ENCODE data around the gene IRF3.

Gene IRF3

GRCh38 chr19:49676784-49677230 lies 11.2 kb upstream of the IRF3 start:
- peaks cover 12% of the 10 kb centered on the region for H3K4me1 ChIP-seq
- no peaks in the 10 kb centered on the region for H3K27me3 ChIP-seq
- peak overlapping the region; percentile 98 for H3K4me3 ChIP-seq (ENCODE audit: low read depth, low read length)

GRCh38 chr19:49676136-49676783 lies 10.6 kb upstream of the IRF3 start:
- peaks cover 12% of the 10 kb centered on the region for H3K36me3 ChIP-seq
- H3K27me3 ChIP-seq = no peaks in the 10 kb centered on the region
- peak overlapping the region; percentile 98 for H3K4me3 ChIP-seq (ENCODE audit: low read depth, low read length)
- TF ChIP-seq CTCF (IDR thresholded peaks at IDR 0.05; ENCODE audit: low read depth, low read length) = no peak
- peak; percentile 84 for DNase-seq
- H3K4me1 ChIP-seq = peaks cover 12% of the 10 kb centered on the region
- no peaks in the 10 kb centered on the region for H3K9me3 ChIP-seq

More at GRCh38 chr19:49676784-49677230, 11.2 kb upstream of the IRF3 start:
- peak; percentile 99 for DNase-seq
- no peaks in the 10 kb centered on the region for H3K9me3 ChIP-seq
- peaks cover 18% of the 10 kb centered on the region for H3K36me3 ChIP-seq
- TF ChIP-seq CTCF (IDR thresholded peaks at IDR 0.05; ENCODE audit: low read depth, low read length) = no peak

GRCh38 chr19:49672131-49672919 lies 6.7 kb upstream of the IRF3 start:
- Histone ChIP-seq H3K4me3 (ENCODE audit: low read depth, low read length) (peak overlapping the region; percentile 58), H3K36me3 (0 out of 2 replicates have a peak, but pooled peaks cover 5% of the 10 kb centered on the region), H3K27me3 (no peaks in the 10 kb centered on the region), H3K9me3 (no peaks in the 10 kb centered on the region), H3K4me1 (no peaks in the 10 kb centered on the region)
- peak; percentile 88 for TF ChIP-seq CTCF (IDR thresholded peaks at IDR 0.05; ENCODE audit: low read depth, low read length)
- DNase-seq = peak; percentile 88

- DNase-seq = no peak
- H3K36me3 ChIP-seq = 0 out of 2 replicates have a peak, but pooled peaks cover 2% of the 10 kb centered on the region
- H3K27me3 ChIP-seq = no peaks in the 10 kb centered on the region
- TF ChIP-seq CTCF (IDR thresholded peaks at IDR 0.05; ENCODE audit: low read depth, low read length) = no peak
- H3K9me3 ChIP-seq = no peaks in the 10 kb centered on the region
- H3K4me1 ChIP-seq = 0 out of 2 replicates have a peak, but pooled peaks cover 3% of the 10 kb centered on the region
- H3K4me3 ChIP-seq (ENCODE audit: low read depth, low read length) = no peak overlapping the region
Observed at GRCh38 chr19:49669516-49669915, 3.9 kb upstream of the IRF3 start.

- DNase-seq = no peak
- Histone ChIP-seq H3K27me3 (no peaks in the 10 kb centered on the region), H3K4me3 (ENCODE audit: low read depth, low read length) (no peak overlapping the region), H3K4me1 (peaks cover 3% of the 10 kb centered on the region; the same call in 1 of the 2 replicates), H3K36me3 (0 out of 2 replicates have a peak, but pooled peaks cover 2% of the 10 kb centered on the region), H3K9me3 (no peaks in the 10 kb centered on the region)
- TF ChIP-seq CTCF (IDR thresholded peaks at IDR 0.05; ENCODE audit: low read depth, low read length) = no peak
Observed at GRCh38 chr19:49667473-49667872, 1.8 kb upstream of the IRF3 start.

GRCh38 chr19:49666120-49666444 lies 425 bp upstream of the IRF3 start:
- no peaks in the 10 kb centered on the region for H3K27me3 ChIP-seq
- H3K4me3 ChIP-seq (ENCODE audit: low read depth, low read length) = peak overlapping the region; percentile 87
- 0 out of 2 replicates have a peak, but pooled peaks have one; percentile 6 for TF ChIP-seq CTCF (IDR thresholded peaks at IDR 0.05; ENCODE audit: low read depth, low read length)
- H3K9me3 ChIP-seq = no peaks in the 10 kb centered on the region
- DNase-seq = no peak
- H3K4me1 ChIP-seq = peaks cover 3% of the 10 kb centered on the region; the same call in 1 of the 2 replicates
- peaks cover 9% of the 10 kb centered on the region; the same call in 1 of the 2 replicates for H3K36me3 ChIP-seq

All from BE2C (cell line).